OCI-LY3 (cell line): ENCODE measurements around the gene UBAP2L.
"Not testable (repeated sequence)": the region's sequence is repeated elsewhere in the genome, so short reads cannot be mapped to it uniquely, and the experiment has no call there.

Experiments used
- H2AFZ ChIP-seq: fragments of 200-600, 300-600 bp; shearing (Covaris generic); 2 replicates; pipeline ENCODE4 v1.6.0; 2014; ENCODE audit warnings: antibody characterized with exemption, low read depth, low read length
- H3K27ac ChIP-seq: fragments of 200-600, 300-600 bp; sonication (generic); 2 replicates; pipeline ENCODE4 v1.5.1; 2014; ENCODE audit warnings: mild to moderate bottlenecking, low read length, moderate library complexity, mixed read lengths
- H3K27me3 ChIP-seq: fragments of 200-600, 300-600 bp; sonication (generic); 2 replicates; pipeline ENCODE4 v1.6.1; 2014; ENCODE audit warnings: low read depth, low read length, mixed read lengths
- H3K36me3 ChIP-seq: fragments of 200-600, 300-600 bp; sonication (generic); replicated peaks from 2 replicates; pipeline ENCODE3; 2014; ENCODE audit warnings: low read depth, low read length, mixed read lengths
- H3K4me1 ChIP-seq: fragments of 300-600, 200-600 bp; sonication (generic); 2 replicates; pipeline ENCODE4 v1.6.1; 2014; ENCODE audit warnings: low read length, mixed read lengths
- H3K4me2 ChIP-seq: fragments of 200-600, 300-600 bp; sonication (generic); 2 replicates; pipeline ENCODE4 v1.6.1; 2014; ENCODE audit warnings: low read length, mixed read lengths
- H3K4me3 ChIP-seq: fragments of 300-600, 200-600 bp; sonication (generic); 2 replicates; pipeline ENCODE4 v1.5.1; 2014; ENCODE audit warnings: antibody characterized with exemption, mild to moderate bottlenecking, low read length, moderate library complexity
- H3K79me2 ChIP-seq: fragments of 300-600, 200-600 bp; shearing (Covaris generic); 2 replicates; pipeline ENCODE4 v1.6.1; 2014; ENCODE audit warnings: mild to moderate bottlenecking, low read length, mixed read lengths
- H3K9ac ChIP-seq: fragments of 300-600, 200-600 bp; shearing (Covaris generic); 2 replicates; pipeline ENCODE4 v1.6.0; 2014; ENCODE audit warnings: mild to moderate bottlenecking, low read length, moderate library complexity
- H3K9me3 ChIP-seq: fragments of 200-600, 300-600 bp; shearing (Covaris generic); 2 replicates; pipeline ENCODE4 v1.6.1; 2014; ENCODE audit warnings: low read length, mixed read lengths; ENCODE audit not compliant: insufficient read depth
- H4K20me1 ChIP-seq: fragments of 200-600, 300-600 bp; sonication (generic); 2 replicates; pipeline ENCODE4 v1.6.1; 2016; ENCODE audit warnings: low read length, mixed read lengths; ENCODE audit not compliant: insufficient read depth
- EZH2phosphoT487 ChIP-seq: fragments of 200-600 bp; shearing (Covaris generic); IDR thresholded peaks from 2 replicates; pipeline ENCODE4 v1.6.1; 2018; ENCODE audit warnings: antibody characterized with exemption, mixed run types, low read depth
- TF ChIP-seq, protein P1 (sequence below): fragments of 200-600, 300-600 bp; sonication (generic); IDR thresholded peaks from 2 replicates; pipeline ENCODE4 v1.5.1; 2014; ENCODE audit warnings: antibody characterized with exemption, low read length, low read depth

Gene UBAP2L

DNA sequence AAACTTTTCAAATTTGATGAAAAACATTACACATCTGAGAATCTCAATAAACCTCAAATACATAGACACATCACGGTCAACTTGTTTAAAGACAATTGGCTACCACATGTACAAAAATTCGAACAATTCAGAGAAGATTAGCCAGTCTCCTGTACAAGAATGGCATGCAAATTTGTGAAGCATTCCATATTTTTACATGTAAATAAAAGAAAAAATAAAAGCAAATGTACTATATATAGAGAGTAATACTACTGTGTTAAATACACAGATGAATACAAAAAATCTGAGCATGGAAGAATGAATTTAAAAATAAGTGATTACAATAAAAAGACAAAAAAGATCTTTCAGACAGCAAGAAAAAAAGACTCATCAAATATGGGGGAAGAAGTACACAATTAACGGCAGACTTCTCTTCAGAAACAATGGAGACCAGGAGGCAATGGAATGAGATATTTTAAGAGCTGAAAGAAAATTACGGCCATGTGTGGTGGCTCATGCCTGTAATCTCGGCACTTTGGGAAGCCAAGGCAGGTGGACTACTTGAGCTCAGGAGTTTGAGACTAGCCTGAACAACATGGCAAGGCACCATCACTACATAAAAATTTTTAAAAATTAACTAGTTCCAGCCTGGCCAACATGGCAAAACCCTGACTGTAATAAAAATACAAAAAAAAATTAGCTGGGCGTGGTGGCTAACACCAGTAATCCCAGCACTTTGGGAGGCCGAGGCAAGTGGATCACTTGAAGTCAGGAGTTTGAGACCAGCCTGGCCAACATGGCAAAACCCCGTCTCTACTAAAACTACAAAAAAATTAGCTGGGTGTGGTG, 74.9 kb downstream of the UBAP2L start:
- Histone ChIP-seq H3K4me1 (no peaks in the 10 kb centered on the region), H3K27ac (no peak overlapping the region), H2AFZ (no peak overlapping the region), H3K4me2 (no peak overlapping the region), H3K36me3 (peaks cover 2% of the 10 kb centered on the region), H3K9ac (no peak overlapping the region), H3K79me2 (no peaks in the 10 kb centered on the region), H4K20me1 (no peaks in the 10 kb centered on the region), H3K4me3 (no peak overlapping the region), H3K9me3 (peaks cover 18% of the 10 kb centered on the region), H3K27me3 (peaks cover 5% of the 10 kb centered on the region; the same call in 1 of the 2 replicates)
- TF ChIP-seq, protein P1, sequence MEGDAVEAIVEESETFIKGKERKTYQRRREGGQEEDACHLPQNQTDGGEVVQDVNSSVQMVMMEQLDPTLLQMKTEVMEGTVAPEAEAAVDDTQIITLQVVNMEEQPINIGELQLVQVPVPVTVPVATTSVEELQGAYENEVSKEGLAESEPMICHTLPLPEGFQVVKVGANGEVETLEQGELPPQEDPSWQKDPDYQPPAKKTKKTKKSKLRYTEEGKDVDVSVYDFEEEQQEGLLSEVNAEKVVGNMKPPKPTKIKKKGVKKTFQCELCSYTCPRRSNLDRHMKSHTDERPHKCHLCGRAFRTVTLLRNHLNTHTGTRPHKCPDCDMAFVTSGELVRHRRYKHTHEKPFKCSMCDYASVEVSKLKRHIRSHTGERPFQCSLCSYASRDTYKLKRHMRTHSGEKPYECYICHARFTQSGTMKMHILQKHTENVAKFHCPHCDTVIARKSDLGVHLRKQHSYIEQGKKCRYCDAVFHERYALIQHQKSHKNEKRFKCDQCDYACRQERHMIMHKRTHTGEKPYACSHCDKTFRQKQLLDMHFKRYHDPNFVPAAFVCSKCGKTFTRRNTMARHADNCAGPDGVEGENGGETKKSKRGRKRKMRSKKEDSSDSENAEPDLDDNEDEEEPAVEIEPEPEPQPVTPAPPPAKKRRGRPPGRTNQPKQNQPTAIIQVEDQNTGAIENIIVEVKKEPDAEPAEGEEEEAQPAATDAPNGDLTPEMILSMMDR = no peak
- no peak for TF ChIP-seq EZH2phosphoT487

DNA sequence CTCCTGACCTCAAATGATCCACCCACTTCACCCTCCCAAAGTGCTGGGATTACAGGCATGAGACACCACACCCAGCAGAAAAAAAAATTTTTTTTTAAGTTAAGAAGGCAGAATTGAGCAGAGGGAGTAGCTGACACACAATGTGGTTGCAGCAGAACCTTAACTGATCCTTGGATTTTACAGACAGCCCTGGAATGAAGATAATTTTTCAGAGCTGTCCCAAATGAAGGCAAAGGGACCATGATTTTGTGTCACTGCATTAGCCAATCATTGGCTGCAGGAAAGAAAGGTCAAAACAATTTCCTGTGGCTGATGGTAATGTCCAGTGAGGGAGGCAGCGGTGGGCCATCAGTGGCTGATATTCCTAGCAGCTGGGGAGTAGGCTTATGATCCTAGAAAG, 80.8 kb downstream of the UBAP2L start:
- no peaks in the 10 kb centered on the region for H4K20me1 ChIP-seq
- no peak overlapping the region for H3K27ac ChIP-seq
- H3K27me3 ChIP-seq = no peaks in the 10 kb centered on the region
- no peaks in the 10 kb centered on the region for H3K4me1 ChIP-seq
- no peak overlapping the region for H3K9ac ChIP-seq
- no peaks in the 10 kb centered on the region for H3K36me3 ChIP-seq
- no peak overlapping the region for H3K4me2 ChIP-seq
- H3K9me3 ChIP-seq = no peaks in the 10 kb centered on the region
- no peak for TF ChIP-seq EZH2phosphoT487
- TF ChIP-seq, protein P1 = no peak
- no peaks in the 10 kb centered on the region for H3K79me2 ChIP-seq
- H3K4me3 ChIP-seq = no peak overlapping the region
- H2AFZ ChIP-seq = no peak overlapping the region

DNA sequence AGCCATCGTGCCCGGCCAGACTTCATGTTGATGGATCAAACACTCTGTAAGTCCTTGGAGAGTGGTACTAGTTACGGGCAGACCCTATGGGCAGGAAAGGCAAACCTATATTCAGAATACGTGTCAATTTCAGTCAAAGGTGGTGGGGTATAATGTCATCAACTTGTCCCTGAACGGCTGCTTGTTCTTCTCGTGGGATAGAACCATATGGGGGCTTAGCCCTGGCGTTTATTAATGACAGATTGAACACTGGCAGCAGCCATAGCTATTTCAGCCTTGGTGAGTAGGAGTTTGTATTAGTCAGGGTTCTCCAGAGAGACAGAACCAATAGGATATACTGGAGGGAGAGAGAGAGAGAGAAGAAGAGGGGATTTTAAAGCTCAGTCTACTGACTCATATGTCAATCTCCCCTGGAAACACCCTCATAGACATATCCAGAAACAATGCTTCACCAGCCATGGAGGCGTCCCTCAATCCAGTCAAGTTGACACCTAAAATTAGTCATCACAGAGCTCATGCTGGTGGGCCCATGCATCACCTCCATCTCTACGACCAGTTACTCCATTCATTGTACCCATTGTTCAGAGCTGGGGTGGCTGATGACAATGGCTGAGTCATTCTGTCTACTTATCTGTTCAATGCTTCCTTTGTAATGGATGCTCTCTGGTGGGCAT, 84.0 kb downstream of the UBAP2L start:
- Histone ChIP-seq H3K79me2 (no peaks in the 10 kb centered on the region), H4K20me1 (no peaks in the 10 kb centered on the region), H3K4me1 (no peaks in the 10 kb centered on the region), H3K4me3 (no peak overlapping the region), H3K9me3 (no peaks in the 10 kb centered on the region), H3K27me3 (no peaks in the 10 kb centered on the region), H3K27ac (no peak overlapping the region), H2AFZ (no peak overlapping the region), H3K9ac (no peak overlapping the region), H3K36me3 (no peaks in the 10 kb centered on the region), H3K4me2 (no peak overlapping the region)
- no peak for TF ChIP-seq EZH2phosphoT487
- TF ChIP-seq, protein P1 = no peak

DNA sequence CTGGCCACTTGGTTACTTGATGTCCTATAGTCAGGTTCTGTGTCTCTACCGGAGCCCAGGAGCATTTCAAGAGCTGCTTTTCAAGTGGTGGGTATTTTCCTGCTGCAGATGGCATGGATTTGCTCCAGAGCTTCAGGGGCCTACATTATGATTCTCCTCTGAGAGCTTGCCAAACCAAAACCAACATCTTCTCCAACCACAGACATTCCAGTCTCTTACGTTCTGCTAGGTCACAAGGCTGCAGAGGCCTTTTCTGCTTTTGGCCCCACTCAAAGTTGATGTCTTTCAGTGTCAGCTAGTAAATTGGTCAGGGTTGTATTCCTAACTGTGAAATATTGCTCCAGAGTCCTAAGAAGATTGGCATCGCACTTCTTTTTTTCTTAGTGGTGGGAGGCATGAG, 85.4 kb downstream of the UBAP2L start:
- no peaks in the 10 kb centered on the region for H3K9me3 ChIP-seq
- H2AFZ ChIP-seq = no peak overlapping the region
- no peak overlapping the region for H3K4me3 ChIP-seq
- H3K27ac ChIP-seq = no peak overlapping the region
- TF ChIP-seq EZH2phosphoT487 = no peak
- TF ChIP-seq, protein P1 = no peak
- H3K27me3 ChIP-seq = no peaks in the 10 kb centered on the region
- H3K36me3 ChIP-seq = no peaks in the 10 kb centered on the region
- no peaks in the 10 kb centered on the region for H4K20me1 ChIP-seq
- no peak overlapping the region for H3K4me2 ChIP-seq
- no peak overlapping the region for H3K9ac ChIP-seq
- no peaks in the 10 kb centered on the region for H3K4me1 ChIP-seq
- H3K79me2 ChIP-seq = no peaks in the 10 kb centered on the region

DNA sequence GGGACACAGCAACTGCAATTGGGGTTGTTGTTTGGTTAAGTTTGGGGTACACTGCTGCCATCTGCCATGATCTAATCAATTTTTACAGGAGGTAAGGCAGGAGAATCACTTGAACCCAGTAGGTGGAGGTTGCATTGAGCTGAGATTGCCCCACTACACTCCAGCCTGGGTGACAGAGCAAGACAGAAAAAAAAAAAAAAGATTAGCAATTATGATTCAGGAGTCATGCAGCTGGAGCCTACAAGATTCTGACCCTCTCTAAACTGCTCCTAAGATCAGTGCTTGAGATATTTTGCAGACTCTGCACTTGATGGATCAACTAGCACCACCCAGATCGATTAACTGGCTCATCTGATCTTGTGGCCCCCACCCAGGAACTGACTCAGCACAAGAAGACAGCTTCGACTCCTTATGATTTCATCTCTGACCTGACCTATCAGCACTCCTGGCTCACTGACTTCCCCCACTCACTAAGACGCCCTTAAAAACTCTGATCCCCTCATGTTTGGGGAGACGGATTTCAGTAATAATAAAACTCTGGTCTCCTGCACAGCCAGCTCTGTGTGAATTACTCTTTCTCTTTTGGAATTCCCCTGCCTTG, 87.0 kb downstream of the UBAP2L start:
- H2AFZ ChIP-seq = not testable (repeated sequence)

DNA sequence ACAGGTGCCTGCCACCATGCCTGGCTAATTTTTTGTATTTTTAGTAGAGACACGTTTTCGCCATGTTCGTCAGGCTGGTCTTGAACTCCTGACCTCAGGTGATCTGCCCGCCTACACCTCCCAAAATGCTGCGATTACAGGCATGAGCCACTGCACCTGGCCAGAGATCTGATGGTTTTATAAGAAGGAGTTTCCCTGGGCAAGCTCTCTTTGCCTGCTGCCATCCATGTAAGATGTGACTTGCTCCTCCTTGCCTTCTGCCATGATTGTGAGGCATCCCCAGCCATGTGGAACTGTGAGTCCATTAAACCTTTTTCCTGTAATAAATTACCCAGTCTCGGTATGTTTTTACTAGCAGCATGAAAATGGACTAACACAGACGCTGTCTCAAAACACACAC, 88.4 kb downstream of the UBAP2L start:
- H3K9ac ChIP-seq, H2AFZ ChIP-seq, H3K4me1 ChIP-seq, H3K27me3 ChIP-seq, H3K79me2 ChIP-seq, H3K27ac ChIP-seq, H3K9me3 ChIP-seq, H3K4me2 ChIP-seq, H3K36me3 ChIP-seq, H4K20me1 ChIP-seq, H3K4me3 ChIP-seq: not testable (repeated sequence)

More for the DNA sequence above, 87.0 kb downstream of the UBAP2L start:
- H3K9me3 ChIP-seq, H3K4me1 ChIP-seq, H3K9ac ChIP-seq, H3K79me2 ChIP-seq, H3K4me3 ChIP-seq, H3K27ac ChIP-seq, H4K20me1 ChIP-seq, H3K36me3 ChIP-seq, H3K27me3 ChIP-seq, H3K4me2 ChIP-seq: not testable (repeated sequence)
